Stimulated activated CD4-positive, alpha-beta T cell treated with anti-CD3 and anti-CD28 coated beads, TNF-alpha, amount 100 ng/mL, for 24 hours (primary cell): ENCODE results near the gene MALRD1.

Experiments
- DNase-seq, 3 experiments: peaks; one replicate each; pipeline ENCODE4 v3.0.0-alpha.2; 2020; ENCODE audit warnings: low read depth in 3 of 3

The MALRD1 gene

GRCh38 chr10:19111501-19112267, 63.1 kb downstream of the MALRD1 start:
- no peak for DNase-seq

GRCh38 chr10:19117438-19117837, 68.8 kb downstream of the MALRD1 start:
- no peak for DNase-seq

- DNase-seq: no peak
These were observed 70.6 kb downstream of the MALRD1 start for GRCh38 chr10:19119191-19119590.

GRCh38 chr10:19120381-19120908, 71.8 kb downstream of the MALRD1 start:
- no peak for DNase-seq

- no peak for DNase-seq
These were observed 85.4 kb downstream of the MALRD1 start for GRCh38 chr10:19133992-19134391.

- no peak for DNase-seq
These were observed 94.4 kb downstream of the MALRD1 start for GRCh38 chr10:19142967-19143366.

- no peak for DNase-seq
These were observed 95.6 kb downstream of the MALRD1 start for GRCh38 chr10:19144206-19144605.

- DNase-seq: no peak
These were observed 105.8 kb downstream of the MALRD1 start for GRCh38 chr10:19154375-19154774.

- no peak for DNase-seq
These were observed 109.8 kb downstream of the MALRD1 start for GRCh38 chr10:19158358-19158757.

- DNase-seq: no peak
These were observed 110.3 kb downstream of the MALRD1 start for GRCh38 chr10:19158870-19159269.

- no peak for DNase-seq
These were observed 115.9 kb downstream of the MALRD1 start for GRCh38 chr10:19164461-19164860.

GRCh38 chr10:19168584-19168983, 120.0 kb downstream of the MALRD1 start:
- no peak for DNase-seq

GRCh38 chr10:19169041-19169440, 120.4 kb downstream of the MALRD1 start:
- no peak for DNase-seq

GRCh38 chr10:19169684-19170083, 121.1 kb downstream of the MALRD1 start:
- no peak for DNase-seq

- DNase-seq: no peak
These were observed 130.1 kb downstream of the MALRD1 start for GRCh38 chr10:19178675-19179074.

- DNase-seq: no peak
These were observed 136.3 kb downstream of the MALRD1 start for GRCh38 chr10:19184891-19185290.

GRCh38 chr10:19194866-19195265, 146.3 kb downstream of the MALRD1 start:
- no peak for DNase-seq

- no peak for DNase-seq
These were observed 147.1 kb downstream of the MALRD1 start for GRCh38 chr10:19195698-19196097.

GRCh38 chr10:19200211-19200610, 151.6 kb downstream of the MALRD1 start:
- no peak for DNase-seq

GRCh38 chr10:19204246-19204917, 155.8 kb downstream of the MALRD1 start:
- DNase-seq: no peak

GRCh38 chr10:19209319-19209718, 160.7 kb downstream of the MALRD1 start:
- DNase-seq: no peak

GRCh38 chr10:19212590-19212989, 164.0 kb downstream of the MALRD1 start:
- no peak for DNase-seq

GRCh38 chr10:19221216-19221615, 172.6 kb downstream of the MALRD1 start:
- no peak for DNase-seq
